GM23248 (cell line): ENCODE data around the gene SLC29A1. TPM values are rescaled to one million over a fixed set of nuclear protein-coding genes. Genes with fewer than 3 reads are reported as not detected.
A peak's percentile ranks its signal among the peaks of the same experiment; 100 is the strongest.

ENCODE experiments used
- DNase-seq: peaks from one replicate; pipeline ENCODE4 v3.0.0-alpha.2; 2015
- H2AFZ ChIP-seq: fragments of 200-600 bp; sonication (generic); 2 replicates; pipeline ENCODE4 v1.6.1; 2016; ENCODE audit warnings: antibody characterized with exemption
- H3F3A ChIP-seq: fragments of 200-600 bp; sonication (generic); 2 replicates; pipeline ENCODE4 v1.6.1; 2016; ENCODE audit warnings: mild to moderate bottlenecking, antibody characterized with exemption, mixed run types; ENCODE audit not compliant: insufficient read depth
- H3K27ac ChIP-seq: fragments of 200-600 bp; sonication (generic); 2 replicates; pipeline ENCODE4 v1.5.1; 2016; ENCODE audit warnings: mild to moderate bottlenecking
- H3K27me3 ChIP-seq: fragments of 200-600 bp; sonication (generic); replicated peaks from 2 replicates; pipeline ENCODE4 v1.6.1; 2016; ENCODE audit warnings: mild to moderate bottlenecking; ENCODE audit not compliant: insufficient read depth
- H3K36me3 ChIP-seq: fragments of 200-600 bp; sonication (generic); 2 replicates; pipeline ENCODE4 v1.6.1; 2016; ENCODE audit warnings: low read depth, mild to moderate bottlenecking
- H3K4me1 ChIP-seq: fragments of 200-600 bp; sonication (generic); 2 replicates; pipeline ENCODE4 v1.6.1; 2016; ENCODE audit warnings: mild to moderate bottlenecking; ENCODE audit not compliant: insufficient read depth
- H3K4me2 ChIP-seq: fragments of 200-600 bp; sonication (generic); one replicate; pipeline ENCODE4 v1.6.1; 2016; ENCODE audit warnings: mild to moderate bottlenecking; ENCODE audit not compliant: unreplicated experiment
- H3K4me3 ChIP-seq: fragments of 200-600 bp; sonication (generic); 2 replicates; pipeline ENCODE4 v1.5.1; 2016; ENCODE audit warnings: mild to moderate bottlenecking
- H3K79me2 ChIP-seq: fragments of 200-600 bp; sonication (generic); 2 replicates; pipeline ENCODE4 v1.6.1; 2016; ENCODE audit warnings: mild to moderate bottlenecking; ENCODE audit not compliant: insufficient read depth
- H3K9ac ChIP-seq: fragments of 200-600 bp; sonication (generic); 2 replicates; pipeline ENCODE4 v1.6.1; 2016; ENCODE audit warnings: mild to moderate bottlenecking
- H3K9me2 ChIP-seq: fragments of 200-600 bp; sonication (generic); 2 replicates; pipeline ENCODE4 v1.6.1; 2016; ENCODE audit warnings: mixed run types, mild to moderate bottlenecking, moderate library complexity; ENCODE audit not compliant: insufficient read depth
- H3K9me3 ChIP-seq: fragments of 200-600 bp; sonication (generic); one replicate; pipeline ENCODE4 v1.6.1; 2017; ENCODE audit warnings: low read depth
- H4K20me1 ChIP-seq: fragments of 200-600 bp; sonication (generic); 2 replicates; pipeline ENCODE4 v1.6.0; 2016; ENCODE audit not compliant: insufficient read depth
- EZH2 ChIP-seq: fragments of 200-600 bp; sonication (generic); IDR thresholded peaks from 2 replicates; pipeline ENCODE4 v1.6.1; 2018; ENCODE audit warnings: antibody characterized with exemption, mild to moderate bottlenecking; ENCODE audit not compliant: insufficient read depth, poor library complexity, severe bottlenecking
- EZH2phosphoT487 ChIP-seq: fragments of 200-600 bp; sonication (generic); IDR thresholded peaks from 2 replicates; pipeline ENCODE4 v1.6.1; 2018; ENCODE audit warnings: antibody characterized with exemption, moderate library complexity, mild to moderate bottlenecking, low read depth; ENCODE audit not compliant: insufficient read depth
- WGBS, 2 experiments: methylation state at CpG; one replicate each; pipeline ENCODE4 v1.1.6; 2015 to 2017; ENCODE audit warnings: low lambda C conversion rate in 2 of 2, low coverage in 1 of 2; ENCODE audit errors: missing lambda C conversion rate in 2 of 2; 5-methylcytosine and 5-hydroxymethylcytosine counted together
- in situ Hi-C: fragments of 300-500 bp; cut with MboI; formaldehyde crosslinking; loops from 2 replicates; pipeline ENCODE4 v1.15.0; 2020
- polyA plus RNA-seq: library from polyadenylated mRNA; unstranded; fragments of >200 nt; fragmentation: Nextera tagmentation; extraction: Ambion mirVana; gene quantifications from 2 replicates; pipeline ENCODE4 v1.2.1, GENCODE V29; 2016
- total RNA-seq: library from RNA; depleted of rRNA; stranded (reverse); fragments of >200 nt; shearing (Covaris generic); gene quantifications from 2 replicates; pipeline ENCODE4 v1.2.3, GENCODE V29; 2014

Gene SLC29A1
- total and polyA plus RNA-seq, 2 experiments from 2014 or later = 12.2 to 18.4 TPM

- no peak for DNase-seq
- Histone ChIP-seq H2AFZ (no peak overlapping the region), H3K4me1 (peaks cover 3% of the 10 kb centered on the region), H3K4me3 (no peak overlapping the region), H3K27me3 (no peaks in the 10 kb centered on the region), H3K9me3 (no peaks in the 10 kb centered on the region), H4K20me1 (peaks cover 6% of the 10 kb centered on the region; the same call in 1 of the 2 replicates), H3F3A (peaks cover 16% of the 10 kb centered on the region), H3K79me2 (peaks cover 15% of the 10 kb centered on the region), H3K27ac (no peak overlapping the region), H3K4me2 (no peak overlapping the region), H3K36me3 (peaks cover 4% of the 10 kb centered on the region; the same call in 1 of the 2 replicates), H3K9me2 (no peaks in the 10 kb centered on the region), H3K9ac (no peak overlapping the region)
- WGBS, 2 experiments = 93 to 99% methylated on average over 5 to 7 of the region's 7 CpGs
- TF ChIP-seq EZH2phosphoT487 (no peak), EZH2 (no peak)
- in situ Hi-C loops = no loop called here
Measured at GRCh38 chr6:44243345-44243744, 19.9 kb downstream of the SLC29A1 start.

GRCh38 chr6:44245391-44245911 is 22.1 kb downstream of the SLC29A1 start:
- H3K9me3 ChIP-seq = no peaks in the 10 kb centered on the region
- TF ChIP-seq EZH2 (no peak), EZH2phosphoT487 (no peak)
- H3K4me1 ChIP-seq = peaks cover 16% of the 10 kb centered on the region
- 60 to 62% methylated on average over 12 of the region's 12 CpGs for WGBS, 2 experiments
- peak overlapping the region; percentile 27 for H3K27ac ChIP-seq
- H3K79me2 ChIP-seq = peaks cover 36% of the 10 kb centered on the region
- H4K20me1 ChIP-seq = peaks cover 24% of the 10 kb centered on the region; the same call in 1 of the 2 replicates
- H3K9ac ChIP-seq = peak overlapping the region; percentile 99
- peaks cover 25% of the 10 kb centered on the region for H3K36me3 ChIP-seq
- H2AFZ ChIP-seq = peak overlapping the region; percentile 96
- peak overlapping the region; percentile 100 for H3K4me2 ChIP-seq
- H3K4me3 ChIP-seq = peak overlapping the region; percentile 100
- no peaks in the 10 kb centered on the region for H3K9me2 ChIP-seq
- no peaks in the 10 kb centered on the region for H3K27me3 ChIP-seq
- in situ Hi-C loops = no loop called here
- no peak for DNase-seq
- H3F3A ChIP-seq = peaks cover 32% of the 10 kb centered on the region

GRCh38 chr6:44245912-44246662 is 22.7 kb downstream of the SLC29A1 start:
- H3K27ac ChIP-seq = peak overlapping the region; percentile 33
- H3K4me1 ChIP-seq = peaks cover 19% of the 10 kb centered on the region
- peak overlapping the region; percentile 96 for H2AFZ ChIP-seq
- TF ChIP-seq EZH2phosphoT487 = no peak
- TF ChIP-seq EZH2 = no peak
- H3K27me3 ChIP-seq = no peaks in the 10 kb centered on the region
- peaks cover 42% of the 10 kb centered on the region for H3K79me2 ChIP-seq
- peak; percentile 83 for DNase-seq
- H3K9ac ChIP-seq = peak overlapping the region; percentile 99
- H3K4me3 ChIP-seq = peak overlapping the region; percentile 100
- WGBS, 2 experiments = 1 to 4% methylated on average over 41 to 58 of the region's 62 CpGs
- peaks cover 29% of the 10 kb centered on the region; the same call in 1 of the 2 replicates for H4K20me1 ChIP-seq
- peak overlapping the region; percentile 100 for H3K4me2 ChIP-seq
- no peaks in the 10 kb centered on the region for H3K9me3 ChIP-seq
- peaks cover 39% of the 10 kb centered on the region for H3F3A ChIP-seq
- no peaks in the 10 kb centered on the region for H3K9me2 ChIP-seq
- peaks cover 31% of the 10 kb centered on the region for H3K36me3 ChIP-seq
- in situ Hi-C loops = no loop called here

- H3K36me3 ChIP-seq = peaks cover 38% of the 10 kb centered on the region
Measured at GRCh38 chr6:44246663-44247337, 23.4 kb downstream of the SLC29A1 start, which contains the start of gene HSP90AB1. HSP90AB1 (plus strand) TSS chr6:44247101; CDS start chr6:44248630, 1,529 bp downstream.

More at GRCh38 chr6:44246663-44247337, 23.4 kb downstream of the SLC29A1 start, which contains the start of gene HSP90AB1:
- DNase-seq = peak; percentile 97
- no peaks in the 10 kb centered on the region for H3K9me2 ChIP-seq
- peak within 1 kb of the TSS; percentile 100 for H3K4me2 ChIP-seq
- in situ Hi-C loops = no loop called here
- TF ChIP-seq EZH2 (no peak), EZH2phosphoT487 (no peak)
- H3K4me1 ChIP-seq = peaks cover 19% of the 10 kb centered on the region
- H3K27me3 ChIP-seq = no peaks in the 10 kb centered on the region
- H3K27ac ChIP-seq = peak within 1 kb of the TSS; percentile 93
- H3K79me2 ChIP-seq = peaks cover 49% of the 10 kb centered on the region
- peak within 1 kb of the TSS; percentile 99 for H3K9ac ChIP-seq
- WGBS, 2 experiments = 1 to 2% methylated on average over 33 to 34 of the region's 34 CpGs
- no peaks in the 10 kb centered on the region for H3K9me3 ChIP-seq
- H3F3A ChIP-seq = peaks cover 46% of the 10 kb centered on the region
- H4K20me1 ChIP-seq = peaks cover 34% of the 10 kb centered on the region; the same call in 1 of the 2 replicates
- H3K4me3 ChIP-seq = peak within 1 kb of the TSS; percentile 100
- peak within 1 kb of the TSS; percentile 96 for H2AFZ ChIP-seq
